GM12878 (cell line): Measurements from ENCODE around the gene ZSCAN10. TPM values are rescaled to one million over a fixed set of nuclear protein-coding genes. Genes with fewer than 3 reads are reported as not detected.

ENCODE experiments used
- ATAC-seq: fragments of 200-7000 bp; cut with Tn5 transposase; 3 replicates; pipeline ENCODE4 v1.9.1; 2020; ENCODE audit warnings: mild to moderate bottlenecking, moderate library complexity
- BruUV-seq: library from RNA; stranded (reverse); fragments of 400-500 nt; replicated peaks from 2 replicates; lab custom pipeline; 2021; lab: Mats Ljungman, UMichigan
- CTCF ChIA-PET: fragments of 300-600 bp; sonication (Branson Sonifier 250); formaldehyde crosslinking; extraction: SDS; loops from one replicate; lab custom pipeline; 2021; ENCODE audit warnings: inconsistent platforms; lab: Yijun Ruan, JAX
- POLR2A ChIA-PET: fragments of 350-600 bp; formaldehyde crosslinking; extraction: SDS; loops from one replicate; lab custom pipeline; 2021; ENCODE audit warnings: inconsistent platforms; lab: Charles Lee
- RAD21 ChIA-PET: fragments of 300-600 bp; sonication (Branson Sonifier 250); formaldehyde crosslinking; loops from one replicate; lab custom pipeline; 2023; ENCODE audit warnings: antibody characterized with exemption; ENCODE audit not compliant: unreplicated experiment; lab: Charles Lee
- SMC1A ChIA-PET: fragments of 300-600 bp; sonication (Branson Sonifier 250); formaldehyde crosslinking; loops from one replicate; lab custom pipeline; 2023; ENCODE audit not compliant: unreplicated experiment, uncharacterized antibody; lab: Charles Lee
- DNase-seq: peaks from one replicate; pipeline ENCODE4 v3.0.0-alpha.2; 2011; ENCODE audit warnings: low read depth, low spot score
- FAIRE-seq: peaks from 3 replicates; lab custom pipeline; 2011; peaks lifted over from hg19 to GRCh38; lab: Jason Lieb, UNC
- H2AFZ ChIP-seq: 2 replicates; pipeline ENCODE4 v1.6.0; 2011; ENCODE audit warnings: low read depth, low read length, control low read depth; ENCODE audit not compliant: control insufficient read depth
- H3K27ac ChIP-seq: 2 replicates; pipeline ENCODE4 v1.5.1; 2011; ENCODE audit warnings: control low read depth; ENCODE audit not compliant: control insufficient read depth, insufficient read depth
- H3K27me3 ChIP-seq, 2 experiments: replicated peaks in 1 of 2; 2 replicates each; pipeline versions ENCODE4 v1.6.0 to v1.6.1; 2011; ENCODE audit warnings: low read length in 1 of 2; ENCODE audit not compliant: control insufficient read depth in 2 of 2, insufficient read depth in 2 of 2
- H3K36me3 ChIP-seq, 2 experiments: 2 replicates each; pipeline ENCODE4 v1.5.1; 2011; ENCODE audit warnings: low read length in 1 of 2; ENCODE audit not compliant: control insufficient read depth in 2 of 2, insufficient read depth in 2 of 2
- H3K4me1 ChIP-seq: 2 replicates; pipeline ENCODE4 v1.6.1; 2011; ENCODE audit warnings: mild to moderate bottlenecking, low read length, moderate library complexity, mixed read lengths; ENCODE audit not compliant: control insufficient read depth, insufficient read depth
- H3K4me2 ChIP-seq: 2 replicates; pipeline ENCODE4 v1.6.0; 2011; ENCODE audit warnings: control low read depth; ENCODE audit not compliant: control insufficient read depth, insufficient read depth
- H3K4me3 ChIP-seq: fragments of 200-600 bp; sonication (generic); 2 replicates; pipeline ENCODE4 v1.5.1; 2016
- H3K79me2 ChIP-seq: 2 replicates; pipeline ENCODE4 v1.6.0; 2011; ENCODE audit warnings: low read length; ENCODE audit not compliant: control insufficient read depth, insufficient read depth
- H3K9ac ChIP-seq: 2 replicates; pipeline ENCODE4 v1.8.0; 2011; ENCODE audit warnings: low read length, control low read depth, mixed read lengths; ENCODE audit not compliant: control insufficient read depth, insufficient read depth
- H3K9me3 ChIP-seq: replicated peaks from 3 replicates; pipeline ENCODE4 v1.5.1; 2011; ENCODE audit warnings: mild to moderate bottlenecking, low read length; ENCODE audit not compliant: control insufficient read depth, insufficient read depth
- H4K20me1 ChIP-seq: 2 replicates; pipeline ENCODE4 v1.6.0; 2011; ENCODE audit not compliant: control insufficient read depth, insufficient read depth
- BRCA1 ChIP-seq: IDR thresholded peaks from 2 replicates; pipeline ENCODE4 v1.6.1; 2011; ENCODE audit warnings: low read depth, low read length, improper control_type of control experiment
- FOXM1 ChIP-seq: IDR thresholded peaks from 2 replicates; pipeline ENCODE4 v1.6.1; 2012; ENCODE audit warnings: low read depth, mild to moderate bottlenecking, inconsistent platforms, low read length, moderate library complexity
- HDGF ChIP-seq: fragments of 450-650 bp; IDR thresholded peaks from 2 replicates; pipeline ENCODE4 v1.6.1; 2016; ENCODE audit warnings: antibody characterized with exemption
- POU2F2 ChIP-seq: IDR thresholded peaks from 3 replicates; pipeline ENCODE4 v1.6.1; 2011; ENCODE audit warnings: low read depth, mild to moderate bottlenecking, low read length, borderline replicate concordance
- RUNX3 ChIP-seq: IDR thresholded peaks from 2 replicates; pipeline ENCODE4 v1.6.1; 2012; ENCODE audit warnings: low read length, inconsistent platforms
- SIX5 ChIP-seq: IDR thresholded peaks from 2 replicates; pipeline ENCODE4 v1.6.1; 2011; ENCODE audit warnings: mild to moderate bottlenecking, low read depth, low read length, moderate library complexity; ENCODE audit not compliant: severe bottlenecking
- WGBS: methylation state at CpG from one replicate; pipeline ENCODE4 v1.1.6; 2016; ENCODE audit warnings: low lambda C conversion rate; ENCODE audit not compliant: insufficient replicate concordance, insufficient coverage; ENCODE audit errors: missing lambda C conversion rate; 5-methylcytosine and 5-hydroxymethylcytosine counted together
- in situ Hi-C: fragments of 300-500 bp; cut with MboI; formaldehyde crosslinking; loops from 9 replicates; pipeline ENCODE4 v1.14.3; 2018; ENCODE audit warnings: mixed read lengths
- intact Hi-C: fragments of 100-400 bp; cut with micrococcal nuclease; formaldehyde crosslinking; loops from one replicate; pipeline ENCODE4 v1.14.2; 2022; ENCODE audit not compliant: unreplicated experiment
- polyA plus RNA-seq, 11 experiments: library from polyadenylated mRNA; depleted of rRNA in 4 of 11; unstranded in 6 of 11; stranded (reverse) in 5 of 11; fragments of >200 nt; fragmentation: Nextera tagmentation in 4 of 11; fragmentation: Illumina TruSeq in 1 of 11; extraction: Ambion mirVana in 4 of 11; extraction: Trizol in 1 of 11; gene quantifications; 1 replicate in 1 of 11; 2 replicates in 10 of 11; pipeline versions ENCODE4 v1.2.1 to v1.2.3, GENCODE V29; 2011 to 2016; ENCODE audit warnings: inconsistent platforms in 2 of 11, missing spikeins in 2 of 11, low read depth in 1 of 11
- total RNA-seq, 4 experiments: library from RNA; depleted of rRNA in 3 of 4; stranded (reverse); fragments of >200 nt in 3 of 4; fragmentation: Illumina TruSeq in 1 of 4; extraction: Trizol in 1 of 4; gene quantifications; 2 replicates each; pipeline versions ENCODE4 v1.2.1 to v1.2.3, GENCODE V29; 2013 to 2021
- TF ChIP-seq, protein P1 (sequence below): fragments of 450-650 bp; formaldehyde crosslinking; IDR thresholded peaks from 2 replicates; pipeline ENCODE4 v1.5.0; 2022; ENCODE audit warnings: mild to moderate bottlenecking, missing genetic modification characterization

ZSCAN10 gene
- total and polyA plus RNA-seq, 10 of the 15 experiments (the other 5 are each of a cell fraction or from before 2014, with no cell fraction given), result 0.06 to 0.33 TPM; not detected in 8

DNA sequence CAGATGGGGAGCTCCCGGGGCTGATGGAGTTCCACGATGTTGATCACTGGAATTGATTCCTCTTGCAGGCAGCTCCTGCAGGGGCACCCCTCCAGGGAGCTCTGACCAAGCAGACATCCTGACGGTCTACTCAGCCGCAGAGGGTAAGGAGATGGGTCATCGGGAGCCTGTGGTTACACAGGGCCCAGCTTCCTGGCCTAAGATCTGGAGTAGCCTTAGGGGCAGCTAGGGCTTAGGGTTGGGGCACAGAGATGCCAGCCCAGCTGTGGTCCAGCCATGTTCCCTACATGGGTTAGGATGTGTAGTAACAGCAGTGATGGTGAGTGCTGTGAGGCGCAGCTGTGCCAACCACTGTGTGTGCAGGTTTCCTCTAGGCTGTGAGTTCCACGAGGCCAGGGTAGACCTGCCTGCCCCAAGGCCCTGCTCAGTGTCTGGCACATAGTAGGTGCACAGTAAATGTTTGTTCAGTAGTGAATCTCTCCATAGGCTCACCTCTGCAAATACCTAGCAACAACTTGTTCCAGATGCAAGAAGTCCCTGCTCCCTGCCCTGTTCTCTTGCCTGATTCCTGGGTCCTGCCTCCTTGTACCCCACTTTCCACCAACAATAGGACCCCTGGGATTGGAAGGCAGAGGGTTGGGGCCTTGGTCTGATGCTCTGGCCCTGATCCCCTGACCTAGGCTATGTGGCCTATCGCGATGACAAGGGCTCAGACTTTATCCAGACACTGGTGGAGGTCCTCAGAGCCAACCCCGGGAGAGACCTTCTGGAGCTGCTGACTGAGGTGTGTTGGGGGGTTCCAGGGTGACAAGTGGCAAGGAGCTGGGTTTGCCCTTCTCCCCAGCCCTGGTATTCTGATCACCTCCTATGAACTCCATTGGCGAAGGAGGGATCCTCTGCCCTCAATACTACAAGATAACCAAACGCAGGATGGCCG is 49.4 kb upstream of the ZSCAN10 start:
- H3K36me3 ChIP-seq, result no peaks in the 10 kb centered on the region
- TF ChIP-seq SIX5 (no peak), POU2F2 (no peak), BRCA1 (no peak), FOXM1 (no peak), RUNX3 (no peak), HDGF (no peak)
- TF ChIP-seq, protein P1, sequence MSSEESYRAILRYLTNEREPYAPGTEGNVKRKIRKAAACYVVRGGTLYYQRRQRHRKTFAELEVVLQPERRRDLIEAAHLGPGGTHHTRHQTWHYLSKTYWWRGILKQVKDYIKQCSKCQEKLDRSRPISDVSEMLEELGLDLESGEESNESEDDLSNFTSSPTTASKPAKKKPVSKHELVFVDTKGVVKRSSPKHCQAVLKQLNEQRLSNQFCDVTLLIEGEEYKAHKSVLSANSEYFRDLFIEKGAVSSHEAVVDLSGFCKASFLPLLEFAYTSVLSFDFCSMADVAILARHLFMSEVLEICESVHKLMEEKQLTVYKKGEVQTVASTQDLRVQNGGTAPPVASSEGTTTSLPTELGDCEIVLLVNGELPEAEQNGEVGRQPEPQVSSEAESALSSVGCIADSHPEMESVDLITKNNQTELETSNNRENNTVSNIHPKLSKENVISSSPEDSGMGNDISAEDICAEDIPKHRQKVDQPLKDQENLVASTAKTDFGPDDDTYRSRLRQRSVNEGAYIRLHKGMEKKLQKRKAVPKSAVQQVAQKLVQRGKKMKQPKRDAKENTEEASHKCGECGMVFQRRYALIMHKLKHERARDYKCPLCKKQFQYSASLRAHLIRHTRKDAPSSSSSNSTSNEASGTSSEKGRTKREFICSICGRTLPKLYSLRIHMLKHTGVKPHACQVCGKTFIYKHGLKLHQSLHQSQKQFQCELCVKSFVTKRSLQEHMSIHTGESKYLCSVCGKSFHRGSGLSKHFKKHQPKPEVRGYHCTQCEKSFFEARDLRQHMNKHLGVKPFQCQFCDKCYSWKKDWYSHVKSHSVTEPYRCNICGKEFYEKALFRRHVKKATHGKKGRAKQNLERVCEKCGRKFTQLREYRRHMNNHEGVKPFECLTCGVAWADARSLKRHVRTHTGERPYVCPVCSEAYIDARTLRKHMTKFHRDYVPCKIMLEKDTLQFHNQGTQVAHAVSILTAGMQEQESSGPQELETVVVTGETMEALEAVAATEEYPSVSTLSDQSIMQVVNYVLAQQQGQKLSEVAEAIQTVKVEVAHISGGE (CRISPR knock-in tag), result no peak
- TF ChIP-seq, all 136 proteins: peak for 0
- no TSS peak for BruUV-seq
- no peak overlapping the region for H3K4me3 ChIP-seq
- H3K4me2 ChIP-seq, result no peak overlapping the region
- DNase-seq (no peak), FAIRE-seq (no peak), ATAC-seq (no peak)
- H3K79me2 ChIP-seq, result no peaks in the 10 kb centered on the region
- RAD21 ChIA-PET, result interaction anchor here (1.2 to 1.3 kb wide), 2 partner anchors 12 to 19 kb away, joined by 3 to 5 read pairs; no protein-coding TSS in a partner anchor
- intact Hi-C loops, result no loop called here
- H3K27me3 ChIP-seq, result no peaks in the 10 kb centered on the region
- H3K4me1 ChIP-seq, result peaks cover 3% of the 10 kb centered on the region; the same call in 1 of the 2 replicates
- POLR2A ChIA-PET, result interaction anchor here (0.8 to 1.4 kb wide), 2 partner anchors 9 to 23 kb away, joined by 4 read pairs; no protein-coding TSS in a partner anchor
- no peak overlapping the region for H3K9ac ChIP-seq
- SMC1A ChIA-PET, result interaction anchor here (0.9 to 1.5 kb wide), 2 partner anchors 10 to 19 kb away, joined by 4 to 5 read pairs; no protein-coding TSS in a partner anchor
- H3K27ac ChIP-seq, result no peak overlapping the region
- H2AFZ ChIP-seq, result no peak overlapping the region
- no peaks in the 10 kb centered on the region; the same call in 2 of the 3 replicates for H3K9me3 ChIP-seq
- in situ Hi-C loops, result no loop called here
- CTCF ChIA-PET, result interaction anchor here (0.6 to 3.5 kb wide), 6 partner anchors 13 to 120 kb away, joined by 3 to 24 read pairs (median 8); partner anchors contain the start of gene ZNF213
- H4K20me1 ChIP-seq, result no peaks in the 10 kb centered on the region
- WGBS, result 92% methylated on average over 13 of the region's 13 CpGs
